Stimulated activated CD8-positive, alpha-beta memory T cell treated with anti-CD3 and anti-CD28 coated beads, Interleukin-7, amount 100 ng/mL, for 48 hours (primary cell): ENCODE results near the gene SUFU.
"Not testable (repeated sequence)": the region's sequence is repeated elsewhere in the genome, so short reads cannot be mapped to it uniquely, and the experiment has no call there.

Experiments
- DNase-seq, 2 donors: peaks; one replicate each; pipeline ENCODE4 v3.0.0-alpha.2; 2020; ENCODE audit warnings: low read depth in 1 of 2; ENCODE audit errors: extremely low read depth in 1 of 2

SUFU gene

DNA sequence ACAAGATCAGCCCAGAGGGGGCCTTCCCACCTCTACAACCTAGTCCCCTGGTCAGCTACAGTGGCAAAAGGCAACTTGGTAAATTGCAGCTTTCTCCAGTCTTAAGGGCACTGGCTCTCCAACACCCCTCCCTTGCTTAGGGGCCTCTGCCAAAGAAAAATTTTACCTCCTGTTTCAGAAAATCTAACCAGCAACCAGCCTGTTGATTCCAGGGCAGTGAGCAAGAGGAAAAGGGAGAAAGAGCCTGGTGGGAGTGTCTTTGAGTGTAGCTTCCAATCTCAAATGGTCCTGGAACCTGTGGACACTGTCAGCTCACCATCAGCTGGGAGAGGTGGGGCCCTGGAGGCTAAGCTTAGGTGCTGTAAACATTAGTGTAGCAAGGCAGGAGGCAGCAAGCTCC lies 24.1 kb upstream of the SUFU start:
- DNase-seq, result no peak

DNA sequence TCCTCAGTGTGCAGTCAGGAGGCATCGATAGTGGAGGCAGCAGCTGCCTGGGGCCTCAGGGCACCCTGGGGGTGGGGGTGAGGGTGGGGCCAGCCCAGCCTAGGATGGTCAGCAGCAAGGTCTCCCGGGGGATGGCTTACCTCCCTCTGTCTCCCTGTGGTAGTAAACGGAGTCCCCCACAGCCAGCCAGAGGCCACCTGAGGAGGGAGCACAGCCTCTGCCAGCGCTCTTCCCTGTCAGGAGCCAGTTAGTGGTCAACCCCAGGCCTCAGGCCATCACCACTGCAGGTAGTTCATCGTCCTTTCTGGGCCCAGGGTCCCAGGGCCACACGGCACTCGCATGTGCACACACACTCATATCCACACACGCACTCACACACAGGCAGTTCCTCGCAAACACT lies 23.4 kb upstream of the SUFU start:
- DNase-seq, result no peak

DNA sequence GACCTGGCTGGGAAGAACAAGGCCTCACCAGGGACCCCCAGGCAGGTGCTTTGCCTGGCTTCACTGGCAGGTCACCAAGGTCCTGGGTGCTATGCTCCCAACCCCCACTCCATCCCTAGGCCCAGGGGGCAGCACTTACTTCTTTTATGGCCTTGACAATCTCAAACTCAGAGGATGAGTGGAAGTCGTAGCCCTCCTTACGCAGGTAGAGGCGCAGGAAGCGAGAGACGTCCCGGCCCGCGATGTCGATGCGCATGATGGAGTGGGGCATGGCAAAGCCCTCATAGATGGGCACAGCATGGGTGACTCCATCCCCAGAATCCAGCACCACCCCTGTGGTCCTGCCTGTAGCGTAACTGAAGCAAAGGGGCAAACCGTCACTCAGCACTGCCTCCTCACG lies 19.8 kb upstream of the SUFU start:
- no peak for DNase-seq

DNA sequence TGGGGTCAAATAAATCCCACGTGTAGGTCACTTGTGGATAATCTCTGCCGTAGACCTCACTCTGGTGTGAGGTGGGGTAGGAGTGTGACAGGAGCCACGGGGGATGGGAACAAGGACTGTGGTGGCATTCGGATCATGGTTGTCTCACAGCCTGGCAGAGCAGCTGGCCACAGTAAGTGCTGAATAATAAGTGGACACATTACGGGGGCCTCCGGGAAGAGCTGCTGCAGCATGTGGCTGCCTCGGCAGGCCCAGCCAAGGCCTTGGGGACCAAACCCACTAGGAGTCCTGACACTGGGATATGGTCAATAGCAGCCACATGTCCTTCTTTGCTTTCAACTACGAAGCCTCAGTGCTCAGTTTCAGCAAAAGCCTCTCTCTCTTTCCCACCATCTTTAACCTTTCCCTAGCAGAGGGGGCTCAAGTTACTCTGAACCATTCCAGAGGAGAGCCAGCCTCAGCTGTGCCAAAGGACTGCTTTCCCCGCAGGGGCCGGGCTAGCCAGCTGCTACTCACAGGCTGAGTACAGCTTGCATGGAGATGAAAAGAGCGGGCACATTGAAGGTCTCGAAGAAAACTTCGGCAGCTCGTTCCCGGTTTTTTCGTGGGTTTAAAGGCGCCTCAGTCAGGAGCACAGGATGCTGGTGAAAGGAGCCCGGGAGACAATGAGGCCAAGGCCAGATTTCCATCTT lies 18.5 kb upstream of the SUFU start:
- no peak for DNase-seq

DNA sequence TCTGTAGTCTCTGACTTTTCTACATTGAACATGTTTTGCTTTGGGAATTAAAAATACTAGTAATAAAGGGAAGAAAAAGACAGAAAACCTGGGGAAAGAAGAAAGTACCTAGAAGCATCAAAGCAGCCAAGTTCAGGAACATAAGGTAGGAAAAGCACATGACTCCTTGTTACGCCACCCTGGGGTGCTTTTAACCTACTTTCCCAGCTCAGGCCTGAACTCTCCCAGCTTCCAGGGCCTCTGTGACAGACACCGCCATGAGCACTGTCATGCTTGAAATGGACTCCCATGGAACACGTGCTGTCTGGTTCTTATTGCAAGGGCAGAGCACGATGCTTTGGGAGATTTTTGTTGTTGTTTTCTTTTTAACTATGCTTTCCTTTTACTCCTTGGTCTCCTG lies 12.6 kb upstream of the SUFU start:
- DNase-seq, result no peak

DNA sequence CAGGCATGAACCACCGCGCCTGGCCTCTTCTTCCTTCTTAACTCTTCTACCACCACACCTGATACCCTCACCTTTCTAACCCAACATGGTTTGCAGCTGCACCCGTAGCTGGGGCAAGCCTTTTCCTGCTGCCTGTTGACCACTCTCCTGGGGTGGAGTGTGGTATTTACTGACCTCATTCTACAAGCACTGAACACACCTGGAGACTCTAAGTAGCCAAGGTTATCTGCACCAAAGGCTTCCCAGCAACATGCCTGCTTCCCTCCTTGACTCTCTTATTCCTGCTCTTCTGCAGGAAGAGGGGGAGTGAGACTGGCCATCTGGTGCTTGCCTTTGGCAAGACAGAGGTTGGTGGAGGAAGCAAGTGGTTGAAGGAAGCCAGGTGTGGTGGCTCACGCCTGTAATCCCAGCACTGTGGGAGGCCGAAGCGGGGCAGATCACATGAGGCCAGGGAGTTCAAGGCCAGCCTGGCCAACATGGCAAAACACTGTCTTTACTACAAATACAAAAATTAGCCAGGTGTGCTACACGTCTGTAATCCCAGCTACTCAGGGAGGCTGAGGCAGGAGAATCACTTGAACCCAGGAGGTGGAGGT lies 11.3 kb upstream of the SUFU start:
- no peak for DNase-seq

DNA sequence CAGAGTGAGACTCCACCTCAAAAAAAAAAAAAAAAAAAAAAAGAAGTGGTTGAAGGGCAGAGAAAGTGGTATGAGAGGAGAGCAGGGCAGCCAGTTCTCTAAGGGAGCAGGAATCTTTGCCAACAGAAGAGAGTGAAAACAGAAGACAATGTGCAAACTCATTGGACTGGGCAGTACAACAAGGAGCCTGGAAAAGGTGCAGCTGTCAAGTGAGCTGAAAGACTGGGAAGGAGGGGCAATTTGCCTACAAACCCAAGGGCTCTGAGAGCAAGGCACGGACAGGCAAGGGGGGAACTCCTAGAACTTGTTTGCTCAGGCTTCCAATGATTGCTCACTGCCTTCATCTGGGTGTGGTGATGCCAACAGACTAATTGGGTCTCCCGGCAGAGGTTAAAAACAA lies 10.8 kb upstream of the SUFU start:
- no peak for DNase-seq

DNA sequence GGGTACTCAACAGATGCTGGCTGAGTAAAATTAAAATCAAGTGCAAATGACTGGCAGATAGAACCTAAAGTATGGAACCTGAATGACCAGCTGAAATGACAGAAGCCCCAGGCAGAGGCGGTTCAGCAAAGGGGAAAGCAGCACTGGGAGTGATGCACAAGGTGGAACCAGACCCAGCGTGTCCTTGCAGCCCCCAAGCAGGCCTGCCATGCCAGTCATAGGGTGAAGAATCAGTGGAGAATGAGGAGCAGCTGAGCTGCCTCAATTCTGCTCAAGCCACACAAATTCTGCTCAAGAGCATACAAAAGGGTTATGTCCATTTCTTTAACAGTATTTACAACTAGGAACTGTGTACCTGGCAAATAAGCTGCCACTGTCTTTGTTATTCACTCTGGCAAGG lies 10.0 kb upstream of the SUFU start:
- DNase-seq, result no peak

DNA sequence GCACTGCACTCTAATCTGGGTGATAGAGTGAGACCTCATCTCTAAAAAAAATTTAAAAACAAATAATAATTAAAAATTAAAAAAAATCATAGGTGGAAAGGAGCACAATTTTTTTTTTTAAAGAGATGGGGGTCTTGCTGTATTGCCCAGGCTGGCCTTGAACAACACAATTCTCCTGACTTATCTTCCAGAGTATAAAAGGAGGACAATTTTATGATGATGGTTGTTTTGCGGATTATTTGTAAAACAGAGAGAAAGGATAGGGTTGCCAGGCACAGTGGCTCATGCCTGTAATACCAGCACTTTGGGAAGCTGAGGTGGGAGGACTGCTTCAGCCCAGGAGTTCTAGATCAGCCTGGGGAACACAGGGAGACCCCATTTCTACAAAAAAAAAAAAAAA lies 6.2 kb upstream of the SUFU start:
- DNase-seq, result no peak

DNA sequence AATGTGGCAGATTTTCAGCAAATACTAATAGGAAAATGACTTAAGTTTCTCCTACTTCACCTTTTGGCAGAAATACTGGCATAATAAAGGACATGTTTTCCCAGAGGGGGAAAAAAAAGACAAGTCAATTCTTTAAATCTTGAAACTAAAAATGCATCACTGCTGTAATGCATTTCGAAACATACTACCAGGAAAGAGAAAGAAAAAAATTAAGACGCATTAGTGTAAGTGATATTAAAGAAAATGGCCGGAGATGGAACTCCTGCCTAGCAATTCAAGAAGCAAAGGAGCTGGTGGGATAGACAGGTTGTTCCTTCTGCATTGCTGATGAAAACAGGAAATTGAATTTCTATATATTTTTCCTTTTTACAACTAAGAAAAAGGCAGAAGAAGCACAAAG lies 4.4 kb upstream of the SUFU start:
- no peak for DNase-seq

DNA sequence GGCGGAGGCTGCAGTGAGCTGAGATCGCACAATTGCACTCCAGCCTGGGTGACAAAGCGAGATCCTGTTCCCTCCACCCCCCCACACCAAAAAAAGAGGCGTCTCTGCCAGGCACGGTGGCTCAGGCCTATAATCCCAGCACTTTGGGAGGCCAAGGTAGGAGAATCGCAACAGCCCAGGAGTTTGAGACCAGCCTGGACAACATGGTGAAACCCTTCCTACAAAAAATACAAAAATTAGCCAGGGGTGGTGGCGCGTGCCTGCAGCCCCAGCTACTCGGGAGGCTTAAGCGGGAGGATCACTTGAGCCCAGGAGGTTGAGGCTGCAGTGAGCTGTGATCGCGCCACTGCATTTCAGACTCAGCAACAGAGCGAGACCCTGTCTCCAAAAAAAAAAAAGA lies 3.1 kb upstream of the SUFU start:
- not testable (repeated sequence) for DNase-seq

DNA sequence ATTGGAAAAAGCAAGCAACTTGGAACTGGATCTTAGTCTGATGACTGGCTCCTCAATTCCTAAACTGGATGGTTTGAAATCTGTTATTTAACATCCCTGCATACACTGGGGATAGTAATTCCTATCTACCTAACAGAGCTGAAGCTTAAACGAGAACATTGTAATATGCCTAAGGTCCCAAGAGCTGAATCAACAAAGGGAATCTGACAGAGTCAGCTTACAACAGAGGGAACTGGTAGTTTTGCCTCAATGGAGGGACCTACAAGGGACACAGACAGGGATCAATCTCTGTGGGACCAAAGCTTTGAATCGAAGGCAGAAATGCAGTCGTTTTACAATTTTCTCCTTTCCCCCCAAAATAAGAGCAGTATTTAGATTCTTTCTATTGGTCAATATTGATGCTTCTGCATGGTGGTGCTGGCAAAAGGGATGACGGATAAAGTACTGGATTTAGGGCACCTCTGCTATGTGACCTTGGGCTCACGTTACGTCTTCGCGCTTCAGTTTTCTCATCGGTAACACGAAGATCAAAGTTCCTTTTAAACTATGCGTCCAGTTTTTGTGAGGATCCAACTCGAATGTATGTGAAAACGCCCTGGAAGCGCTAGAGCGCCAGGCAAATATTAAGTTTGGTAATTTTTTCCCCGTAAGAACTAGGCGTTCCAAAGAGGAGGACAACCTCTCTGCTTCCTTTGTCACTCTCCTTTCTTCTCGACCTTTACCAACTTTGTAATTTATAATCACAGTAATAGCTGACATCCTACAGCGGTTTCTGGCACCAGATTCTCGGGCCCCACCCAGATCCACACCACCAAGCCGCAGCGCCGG lies 2.4 kb upstream of the SUFU start:
- no peak for DNase-seq

DNA sequence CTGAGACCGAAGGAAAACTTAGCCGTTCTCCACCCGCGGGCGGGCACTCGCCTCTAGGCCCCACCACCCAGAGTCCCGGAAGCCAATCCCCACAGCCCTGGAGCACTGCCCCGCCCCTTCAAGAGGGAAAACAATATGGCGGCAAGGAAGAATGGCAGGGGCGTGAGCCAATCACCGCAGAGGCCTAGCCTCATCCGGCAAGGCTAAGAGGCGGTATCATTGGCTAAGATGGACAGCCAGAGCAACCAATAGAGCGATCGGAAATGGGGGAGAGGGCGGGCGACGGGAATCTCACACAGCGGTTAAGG lies 1.8 kb upstream of the SUFU start:
- peak; percentile 95 to 98 for DNase-seq

DNA sequence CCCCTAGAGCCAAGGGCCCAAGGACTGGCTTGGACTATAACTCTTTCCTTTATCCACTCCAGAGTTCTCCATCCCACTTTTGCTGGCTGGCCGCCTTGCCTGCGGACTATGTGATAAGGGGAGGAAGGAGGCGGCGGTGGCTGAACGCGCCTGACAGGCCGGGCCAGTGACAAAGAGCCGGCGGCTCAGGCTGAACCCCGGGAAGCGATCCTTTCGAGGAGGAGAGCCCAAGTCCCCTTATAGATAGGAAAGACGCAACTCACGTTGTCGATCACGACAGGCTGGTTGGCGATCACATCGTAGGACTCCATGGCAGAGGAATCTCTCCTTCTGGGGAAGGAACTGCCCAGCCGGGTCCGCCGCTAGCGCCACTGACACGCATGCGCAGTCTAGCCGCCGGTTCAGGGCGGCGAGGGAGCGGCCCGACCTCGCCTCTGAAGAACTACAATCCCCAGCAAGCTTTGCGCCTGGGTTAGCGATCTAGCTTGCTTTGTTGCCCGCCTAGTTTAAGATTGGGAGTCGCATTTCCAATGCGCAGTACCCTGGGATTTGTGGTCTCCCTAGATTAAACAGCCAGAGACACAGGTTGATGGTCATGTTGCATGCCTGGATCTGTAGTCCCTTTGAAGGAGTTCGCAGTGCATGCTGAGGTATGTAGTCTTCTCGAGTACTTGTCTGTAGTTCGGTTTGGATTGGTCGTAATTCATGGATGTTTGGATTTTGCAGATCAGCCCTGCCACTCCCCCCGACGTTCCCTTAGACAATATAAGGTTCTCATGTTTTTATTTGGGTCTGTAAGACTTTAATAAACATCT lies 1.2 kb upstream of the SUFU start, which contains the start of gene ACTR1A:
Gene ACTR1A (minus strand): TSS at position 376 of the 815 bp plus-strand sequence. CDS start 65 bp downstream, at position 311.
- peak; percentile 85 to 91 for DNase-seq

DNA sequence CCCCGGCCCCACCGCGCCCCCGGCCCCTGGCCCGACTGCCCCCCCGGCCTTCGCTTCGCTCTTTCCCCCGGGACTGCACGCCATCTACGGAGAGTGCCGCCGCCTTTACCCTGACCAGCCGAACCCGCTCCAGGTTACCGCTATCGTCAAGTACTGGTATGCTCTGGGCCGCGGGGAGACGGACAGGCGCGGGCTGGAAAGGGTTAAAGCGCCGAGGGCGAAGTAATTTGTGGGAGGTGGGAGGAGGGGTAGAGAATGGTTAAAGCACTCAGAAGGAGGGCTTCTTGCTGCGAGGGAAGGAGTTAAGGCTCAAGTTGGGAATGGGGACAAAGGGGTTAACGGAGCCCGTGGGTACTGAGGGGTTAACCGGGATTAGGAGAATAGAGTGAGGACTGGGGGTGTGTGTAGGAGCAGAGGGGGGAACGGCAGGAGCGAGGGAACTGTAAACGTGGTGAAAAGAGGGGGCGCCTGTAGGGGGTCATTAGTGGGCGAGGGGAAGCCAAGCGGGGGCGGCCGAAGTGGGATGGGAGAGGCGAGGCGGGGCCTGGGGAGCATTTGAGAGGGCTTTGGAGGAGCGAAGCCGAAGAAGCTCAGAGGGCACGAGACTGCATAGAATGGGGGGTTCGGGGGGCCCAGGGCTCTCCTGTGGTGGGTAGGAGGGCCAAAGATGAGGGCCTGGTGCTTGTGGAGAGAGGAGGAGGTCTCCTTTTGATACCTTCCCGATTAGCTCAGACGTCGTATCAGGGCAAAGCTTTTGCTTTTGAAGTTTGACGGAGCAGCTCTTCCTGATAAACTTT lies 605 bp downstream of the SUFU start:
- DNase-seq, result no peak

DNA sequence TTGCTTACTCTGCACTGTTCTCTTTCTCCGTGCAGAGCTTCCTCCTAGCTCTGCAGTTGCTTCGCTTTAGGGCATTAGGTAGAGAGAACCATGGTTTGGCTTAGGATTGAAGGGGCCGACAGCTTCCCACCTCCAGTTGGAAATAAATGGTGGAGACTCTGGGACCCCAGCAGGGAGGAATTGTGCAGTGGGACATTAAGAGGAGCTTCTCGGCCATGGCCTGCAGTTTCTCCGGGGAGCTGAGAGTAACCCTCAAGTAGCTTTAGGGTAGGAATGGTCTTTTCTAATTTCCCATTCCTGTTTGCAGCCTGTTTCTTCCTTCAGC lies 1.2 kb downstream of the SUFU start:
- DNase-seq, result no peak

DNA sequence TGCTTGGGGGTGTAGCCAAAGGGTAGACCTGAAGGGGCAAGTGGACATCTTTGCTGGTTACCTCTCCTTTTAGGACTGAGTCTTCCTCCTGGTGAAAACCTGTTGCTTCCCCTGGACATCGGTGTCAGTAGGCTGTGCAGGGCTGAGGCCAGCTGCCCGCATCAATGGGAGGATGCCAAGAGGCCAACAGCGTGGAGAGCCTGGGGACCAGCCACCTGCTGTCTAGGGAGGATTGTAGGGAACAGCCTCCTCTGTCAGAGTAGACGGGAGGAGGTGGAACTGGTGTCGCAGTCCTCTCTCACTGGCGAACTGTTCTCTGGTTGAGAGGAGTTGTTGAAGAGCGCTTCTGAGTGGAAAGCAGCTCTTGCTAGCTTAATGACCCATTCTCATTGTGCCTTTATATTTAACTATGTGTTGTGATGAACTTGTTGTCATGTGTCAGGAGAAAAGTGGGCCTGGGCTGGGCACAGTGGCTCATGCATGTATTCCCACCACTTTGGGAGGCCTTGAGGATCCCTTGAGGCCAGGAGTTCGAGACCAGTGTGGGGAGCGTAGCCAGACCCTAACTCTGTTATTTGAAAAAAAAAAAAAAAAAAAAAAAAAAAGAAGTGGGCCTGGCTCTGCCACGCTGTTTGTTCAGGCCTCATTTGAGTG lies 1.8 kb downstream of the SUFU start:
- DNase-seq, result no peak

DNA sequence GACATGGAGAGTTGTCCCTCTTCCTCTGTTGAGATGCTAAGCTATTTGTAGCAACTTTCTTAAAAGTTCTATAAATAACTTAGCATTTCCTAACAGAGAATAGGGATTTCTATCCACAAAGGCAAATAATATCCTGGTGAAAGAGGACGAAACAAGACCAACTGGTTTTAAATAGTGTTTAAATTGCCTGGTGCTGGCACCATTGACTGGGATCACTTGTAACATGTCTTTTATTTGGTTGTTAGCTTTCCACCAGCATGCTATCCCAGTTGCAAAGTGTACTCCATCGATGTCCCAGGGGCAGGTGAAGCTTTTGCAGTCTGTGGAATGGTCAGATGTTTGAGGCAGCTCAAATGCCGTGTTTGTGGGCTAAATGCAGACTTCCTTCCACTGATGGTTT lies 3.7 kb downstream of the SUFU start:
- DNase-seq, result no peak

DNA sequence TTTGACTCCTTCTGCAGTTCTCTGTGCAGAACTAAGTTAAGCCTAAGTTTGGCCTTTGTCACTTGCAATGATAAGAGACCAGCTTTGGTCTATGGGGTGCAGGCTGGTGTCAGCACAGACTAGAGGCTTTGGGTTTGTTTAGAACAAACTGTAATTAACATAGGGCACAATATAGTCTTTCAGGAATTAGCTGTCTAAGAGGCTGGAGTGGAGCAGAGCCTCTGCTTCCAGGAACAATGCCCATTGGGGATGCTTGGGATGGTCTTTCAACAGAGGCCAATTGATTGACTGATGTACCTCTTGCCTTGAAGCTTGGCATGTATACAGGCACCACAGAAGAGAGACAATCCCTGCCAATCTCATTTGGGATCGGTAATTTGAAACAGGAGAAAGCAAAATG lies 4.7 kb downstream of the SUFU start:
- DNase-seq, result no peak

DNA sequence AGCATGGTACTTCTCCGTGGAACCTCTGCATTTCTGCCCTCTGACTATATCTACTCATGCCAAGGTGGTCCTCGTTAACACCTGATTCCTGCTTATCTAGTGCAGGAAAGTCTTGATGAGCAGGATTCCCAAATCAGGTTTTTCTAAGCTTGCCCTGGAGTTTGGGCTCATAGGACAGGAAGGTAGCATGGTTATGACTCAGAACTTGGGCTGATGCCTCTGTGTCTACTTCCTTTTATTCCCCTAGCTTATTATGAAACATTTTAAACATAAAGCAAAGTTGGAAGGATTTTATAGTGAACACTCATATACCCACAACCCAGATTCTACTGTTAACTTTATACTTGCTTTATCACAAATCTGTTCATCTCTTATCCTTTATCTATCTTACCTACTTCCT lies 5.6 kb downstream of the SUFU start:
- DNase-seq, result no peak
